Heart left ventricle (tissue), 16 donors: ENCODE results near the gene EXOC4. TPM values are rescaled to one million over a fixed set of nuclear protein-coding genes. Genes with fewer than 3 reads are reported as not detected.

Source experiments
- ATAC-seq, 4 donors: fragments of 200-7000 bp; cut with Tn5 transposase; one replicate each; pipeline ENCODE4 v1.9.1; 2020 to 2022; ENCODE audit warnings: moderate library complexity in 4 of 4, mild to moderate bottlenecking in 3 of 4, moderate number of reproducible peaks in 1 of 4
- DNase-seq, 5 donors: peaks; one replicate each; pipeline ENCODE4 v3.0.0-alpha.2; 2020
- H3K27ac ChIP-seq, 12 donors: fragments of 200-600 bp; sonication (generic) in 4 of 12; one replicate each; pipeline versions ENCODE4 v1.5.0 to v1.8.0; 2016 to 2022; ENCODE audit warnings: mild to moderate bottlenecking in 2 of 12
- H3K27me3 ChIP-seq, 9 donors: fragments of 200-600 bp; sonication (generic) in 2 of 9; one replicate each; pipeline versions ENCODE4 v1.5.1 to v1.8.0; 2016 to 2022; ENCODE audit warnings: mild to moderate bottlenecking in 3 of 9
- H3K36me3 ChIP-seq, 9 donors: fragments of 200-600 bp; sonication (generic) in 2 of 9; one replicate each; pipeline versions ENCODE4 v1.5.0 to v1.8.0; 2018 to 2022; ENCODE audit warnings: mild to moderate bottlenecking in 2 of 9
- H3K4me1 ChIP-seq, 12 donors: fragments of 200-600 bp; sonication (generic) in 4 of 12; one replicate each; pipeline versions ENCODE4 v1.5.0 to v1.8.0; 2016 to 2022; ENCODE audit warnings: mild to moderate bottlenecking in 3 of 12
- H3K4me3 ChIP-seq, 12 donors: fragments of 200-600 bp; sonication (generic) in 4 of 12; one replicate each; pipeline versions ENCODE4 v1.5.0 to v1.8.0; 2017 to 2022; ENCODE audit warnings: mild to moderate bottlenecking in 9 of 12, moderate library complexity in 4 of 12
- H3K9me3 ChIP-seq, 12 donors: fragments of 200-600 bp; sonication (generic) in 4 of 12; one replicate each; pipeline versions ENCODE4 v1.5.0 to v1.8.0; 2016 to 2022; ENCODE audit warnings: mild to moderate bottlenecking in 1 of 12
- CTCF ChIP-seq, 12 donors: fragments of 200-600 bp; sonication (generic) in 4 of 12; IDR thresholded peaks; one replicate each; pipeline versions ENCODE4 v1.5.0 to v1.8.0; 2018 to 2022; ENCODE audit warnings: antibody characterized with exemption in 12 of 12, mild to moderate bottlenecking in 5 of 12
- POLR2A ChIP-seq, 2 donors: fragments of 450-650 bp; IDR thresholded peaks; one replicate each; pipeline ENCODE4 v1.6.1; 2017; ENCODE audit warnings: antibody characterized with exemption in 2 of 2, mild to moderate bottlenecking in 2 of 2, moderate library complexity in 2 of 2
- WGBS, 4 donors: extraction: QIAGEN DNeasy Blood & Tissue Kit in 2 of 4; methylation state at CpG; one replicate each; pipeline versions ENCODE4 v1.1.5 to v1.1.7; 2013 to 2018; 5-methylcytosine and 5-hydroxymethylcytosine counted together
- intact Hi-C, 10 donors: fragments of 100-400 bp; cut with DNase I; formaldehyde crosslinking; loops; one replicate each; pipeline versions ENCODE4 v1.11.1 to v1.14.2; 2022
- polyA plus RNA-seq, 2 donors: library from polyadenylated mRNA; stranded (reverse); fragments of 200-250 nt; gene quantifications; one replicate each; pipeline ENCODE4 v1.2.3, GENCODE V29; 2013
- total RNA-seq, 9 donors: library from RNA; depleted of rRNA in 2 of 9; stranded (reverse); fragments of >200 nt in 2 of 9; fragmentation: NEBNext Ultra II Directional in 3 of 9; extraction: Animal tissue kit (Norgen Biotek cat#: 25700) in 3 of 9; gene quantifications; one replicate each; pipeline versions ENCODE4 v1.1.0 to v1.2.4, GENCODE V29; 2016 to 2023
- donor health status: ischemic (EF 13 %, LVEDD 7.1; RV severe dilation, severe dysfunction).
- donor health status: healthy with polysubstance abuse.
- donor health status: DM: no; HTN: yes; CAD: no.
- donor health status: DM: no; HTN: no; CAD: no.
- donor health status: ischemic (EF 25% LVEDD 6.9; RV normal size, moderate dysfunction).
- donor health status: ischemic (EF 25% LVEDD 5.7; RV mildly dilated, moderate dysfunction).
- donor health status: healthy.
- donor health status: DM: yes; HTN: yes; CAD: no.
- donor health status: ischemic (EF 35%, LVEDD 5.7; RV mildly dilated, moderate dysfunction).
- donor health status: nonischemic (EF 11% LVEDD 7.7; RV severe dilation, severe dysfunction).
- donor health status: DM: yes; HTN: yes; CAD: no.
- donor health status: PGD.
- donor health status: ischemic (EF 29% LVEDD 5.4; RV normal size, mild dysfunction).
- donor health status: nonischemic (EF 23%, LVEDD 6.1; RV moderate dilation, normal function).

Gene EXOC4
- total and polyA plus RNA-seq, 11 donors, result 8.8 to 61.2 (median 33.8) TPM

GRCh38 chr7:133662830-133663229, 410.0 kb downstream of the EXOC4 start:
- TF ChIP-seq CTCF (IDR thresholded peaks at IDR 0.05) (no peak), POLR2A (IDR thresholded peaks at IDR 0.05) (no peak)
- H3K9me3 ChIP-seq, result no peaks in the 10 kb centered on the region
- intact Hi-C loops, result no loop called here
- H3K4me1 ChIP-seq, result peaks cover 0 to 7% (median 0%) of the 10 kb centered on the region in 12 donors
- 94 to 98% (median 95%) methylated on average over 4 of the region's 4 CpGs for WGBS, 4 donors
- H3K27me3 ChIP-seq, result no peaks in the 10 kb centered on the region
- ATAC-seq (no peak), DNase-seq (no peak)
- H3K27ac ChIP-seq, result no peak overlapping the region
- H3K36me3 ChIP-seq, result no peaks in the 10 kb centered on the region
- no peak overlapping the region for H3K4me3 ChIP-seq

DNA sequence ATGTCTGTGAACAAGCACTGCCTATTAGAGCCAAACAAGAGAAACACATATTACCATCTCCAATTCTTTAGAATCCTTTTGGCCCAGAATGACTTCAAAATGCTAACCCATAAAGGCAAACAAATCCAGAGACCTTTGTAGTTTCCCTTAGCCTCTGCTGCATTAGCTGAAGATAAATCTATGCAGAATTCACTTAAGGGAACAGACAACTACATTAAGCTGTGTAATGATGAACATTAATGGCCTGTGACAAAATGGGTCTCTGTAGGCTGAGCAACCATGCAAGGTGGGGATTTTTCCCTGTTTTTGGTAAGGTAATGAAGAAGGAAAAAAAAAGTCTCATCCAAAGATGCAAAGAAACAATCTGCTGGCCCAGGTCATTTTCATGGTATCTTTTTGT, 411.6 kb downstream of the EXOC4 start:
- Histone ChIP-seq H3K9me3 (no peaks in the 10 kb centered on the region), H3K27ac (no peak overlapping the region), H3K36me3 (no peaks in the 10 kb centered on the region), H3K4me3 (no peak overlapping the region), H3K4me1 (peaks cover 0 to 7% (median 0%) of the 10 kb centered on the region in 12 donors), H3K27me3 (no peaks in the 10 kb centered on the region)
- DNase-seq (no peak), ATAC-seq (no peak)
- TF ChIP-seq POLR2A (IDR thresholded peaks at IDR 0.05) (no peak), CTCF (IDR thresholded peaks at IDR 0.05) (no peak)
- intact Hi-C loops, result no loop called here

DNA sequence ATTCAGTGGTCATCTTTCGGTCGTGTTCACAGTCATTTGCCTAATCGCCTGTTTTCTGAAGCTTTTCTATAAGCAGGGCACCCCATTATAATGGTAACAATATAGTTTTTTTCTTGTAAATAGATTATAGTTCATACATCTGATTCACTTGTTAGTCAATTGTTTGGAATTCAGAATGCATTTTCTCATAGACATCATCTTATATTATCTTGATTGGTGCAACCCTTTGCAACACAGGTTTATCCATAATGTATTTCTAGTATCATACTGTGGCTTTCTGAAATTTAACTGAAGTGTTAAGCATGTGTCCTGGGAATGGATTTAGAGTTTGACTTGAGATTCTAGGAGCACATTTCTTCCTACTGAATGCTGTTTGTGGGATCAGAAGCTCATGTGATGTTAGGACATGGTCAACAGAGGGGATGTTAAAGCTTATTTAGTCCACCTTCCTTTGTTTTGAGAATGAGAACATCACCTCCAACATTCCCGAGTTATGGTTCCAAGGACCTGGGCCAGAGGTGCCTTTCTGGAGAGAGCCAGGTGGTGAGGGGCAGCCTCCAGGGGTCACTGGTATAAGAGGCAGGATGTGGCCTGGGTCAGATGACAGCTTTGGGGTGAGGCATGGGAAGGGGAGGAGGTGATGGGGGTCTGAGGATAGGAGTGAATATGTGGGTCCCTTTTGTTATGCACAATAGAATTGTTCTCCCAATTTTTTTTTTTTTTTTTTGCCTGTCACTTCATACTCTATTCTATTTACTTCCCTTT, 415.6 kb downstream of the EXOC4 start:
- ATAC-seq (no peak), DNase-seq (no peak)
- no peaks in the 10 kb centered on the region for H3K9me3 ChIP-seq
- no peak overlapping the region for H3K4me3 ChIP-seq
- no peaks in the 10 kb centered on the region for H3K27me3 ChIP-seq
- 96 to 98% (median 97%) methylated on average over 4 of the region's 4 CpGs for WGBS, 4 donors
- no peaks in the 10 kb centered on the region for H3K36me3 ChIP-seq
- H3K27ac ChIP-seq, result no peak overlapping the region
- TF ChIP-seq CTCF (IDR thresholded peaks at IDR 0.05) (no peak), POLR2A (IDR thresholded peaks at IDR 0.05) (no peak)
- no peaks in the 10 kb centered on the region for H3K4me1 ChIP-seq
- intact Hi-C loops, result no loop called here

GRCh38 chr7:133669061-133669455, 416.2 kb downstream of the EXOC4 start:
- Histone ChIP-seq H3K4me3 (no peak overlapping the region), H3K36me3 (no peaks in the 10 kb centered on the region), H3K9me3 (no peaks in the 10 kb centered on the region), H3K27me3 (no peaks in the 10 kb centered on the region), H3K27ac (no peak overlapping the region), H3K4me1 (no peaks in the 10 kb centered on the region)
- WGBS, 4 donors, result 88 to 96% (median 94%) methylated on average over 6 of the region's 6 CpGs
- intact Hi-C loops, result no loop called here
- no peak for ATAC-seq
- no peak for TF ChIP-seq CTCF (IDR thresholded peaks at IDR 0.05)
- DNase-seq, result no peak
